ENCODE measurements around the gene TASP1.

TASP1 gene

DNA sequence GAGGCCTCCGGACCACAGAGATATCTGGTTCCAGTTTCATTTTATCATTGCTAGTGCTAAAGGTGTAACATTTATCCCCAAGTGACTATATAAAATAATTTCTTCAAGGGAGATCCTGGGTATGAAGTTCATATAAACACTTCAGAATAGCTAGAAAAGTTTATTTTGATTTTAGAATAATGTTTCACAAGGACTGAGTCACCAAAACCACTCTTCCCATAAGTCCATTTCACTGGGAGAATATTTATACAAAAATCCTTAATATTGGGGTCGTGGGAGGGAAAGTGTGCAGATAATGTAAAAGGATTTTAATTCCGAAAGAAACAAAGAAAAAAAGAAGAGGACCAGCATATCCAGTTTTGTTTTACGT, 289.5 kb downstream of the TASP1 start:
- Histone ChIP-seq H3K4me1 (ENCODE audit: control insufficient read depth, insufficient read depth, low read length) (peaks cover 4% of the 10 kb centered on the region), H3K4me3 (ENCODE audit: low read depth, low read length) (no peak overlapping the region), H3K9ac (ENCODE audit: low read depth, low read length) (no peak overlapping the region), H3K27me3 (ENCODE audit: control insufficient read depth, insufficient read depth, low read length) (no peaks in the 10 kb centered on the region), H3K9me3 (ENCODE audit: control insufficient read depth, insufficient read depth, low read length) (no peaks in the 10 kb centered on the region), H3K36me3 (ENCODE audit: control insufficient read depth, insufficient read depth, low read length) (no peaks in the 10 kb centered on the region)

- no peaks in the 10 kb centered on the region for H3K36me3 ChIP-seq (ENCODE audit: control insufficient read depth, insufficient read depth, low read length)
- H3K4me1 ChIP-seq (ENCODE audit: control insufficient read depth, insufficient read depth, low read length) = peaks cover 9% of the 10 kb centered on the region
- H3K9ac ChIP-seq (ENCODE audit: low read depth, low read length) = no peak overlapping the region
- no peak overlapping the region for H3K4me3 ChIP-seq (ENCODE audit: low read depth, low read length)
- H3K9me3 ChIP-seq (ENCODE audit: control insufficient read depth, insufficient read depth, low read length) = no peaks in the 10 kb centered on the region
- no peaks in the 10 kb centered on the region for H3K27me3 ChIP-seq (ENCODE audit: control insufficient read depth, insufficient read depth, low read length)
Measured at GRCh38 chr20:13348311-13349234, 290.2 kb downstream of the TASP1 start.

- Histone ChIP-seq H3K9me3 (ENCODE audit: control insufficient read depth, insufficient read depth, low read length) (no peaks in the 10 kb centered on the region), H3K9ac (ENCODE audit: low read depth, low read length) (no peak overlapping the region), H3K4me3 (ENCODE audit: low read depth, low read length) (no peak overlapping the region), H3K4me1 (ENCODE audit: control insufficient read depth, insufficient read depth, low read length) (peaks cover 9% of the 10 kb centered on the region), H3K36me3 (ENCODE audit: control insufficient read depth, insufficient read depth, low read length) (no peaks in the 10 kb centered on the region), H3K27me3 (ENCODE audit: control insufficient read depth, insufficient read depth, low read length) (no peaks in the 10 kb centered on the region)
Measured at GRCh38 chr20:13344671-13345070, 294.1 kb downstream of the TASP1 start.

- Histone ChIP-seq H3K9me3 (ENCODE audit: control insufficient read depth, insufficient read depth, low read length) (no peaks in the 10 kb centered on the region), H3K9ac (ENCODE audit: low read depth, low read length) (no peak overlapping the region), H3K4me1 (ENCODE audit: control insufficient read depth, insufficient read depth, low read length) (peaks cover 9% of the 10 kb centered on the region), H3K27me3 (ENCODE audit: control insufficient read depth, insufficient read depth, low read length) (no peaks in the 10 kb centered on the region), H3K4me3 (ENCODE audit: low read depth, low read length) (no peak overlapping the region), H3K36me3 (ENCODE audit: control insufficient read depth, insufficient read depth, low read length) (no peaks in the 10 kb centered on the region)
Measured at GRCh38 chr20:13342469-13343242, 296.1 kb downstream of the TASP1 start.

DNA sequence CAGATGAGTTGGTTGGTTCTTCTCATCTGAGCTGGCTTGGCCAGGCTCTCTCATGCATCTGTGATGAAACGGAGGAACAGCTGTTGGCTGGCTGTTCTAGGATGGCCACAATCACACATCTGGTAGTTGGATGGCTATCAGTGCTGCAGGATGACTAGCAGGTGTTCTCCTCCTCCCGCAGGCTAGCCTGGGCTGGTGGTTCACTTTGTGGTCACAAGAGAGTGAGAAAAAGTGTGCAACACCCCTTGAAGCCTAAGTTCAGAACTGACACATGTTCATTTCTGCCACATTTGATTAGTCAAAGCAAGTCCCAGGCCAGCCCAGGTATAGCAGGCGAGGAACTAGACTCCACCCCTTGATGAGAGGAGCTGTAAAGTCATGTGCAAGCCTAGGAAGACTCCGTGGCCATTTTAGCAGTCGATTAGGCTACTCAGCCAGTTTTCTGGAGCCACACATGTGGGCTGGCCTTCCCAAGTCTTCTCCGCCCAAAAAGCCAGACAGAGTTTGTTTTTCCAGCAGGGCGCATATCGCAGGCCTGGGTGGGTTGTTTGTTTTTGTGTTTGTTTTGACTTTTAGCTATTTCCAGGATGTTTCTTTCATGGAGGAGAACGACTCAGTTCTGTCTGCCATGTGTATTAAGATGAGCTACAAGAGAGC, 296.9 kb downstream of the TASP1 start:
- Histone ChIP-seq H3K4me3 (ENCODE audit: low read depth, low read length) (no peak overlapping the region), H3K9ac (ENCODE audit: low read depth, low read length) (no peak overlapping the region), H3K9me3 (ENCODE audit: control insufficient read depth, insufficient read depth, low read length) (no peaks in the 10 kb centered on the region), H3K4me1 (ENCODE audit: control insufficient read depth, insufficient read depth, low read length) (peaks cover 9% of the 10 kb centered on the region), H3K36me3 (ENCODE audit: control insufficient read depth, insufficient read depth, low read length) (no peaks in the 10 kb centered on the region), H3K27me3 (ENCODE audit: control insufficient read depth, insufficient read depth, low read length) (no peaks in the 10 kb centered on the region)

GRCh38 chr20:13340088-13340487, 298.6 kb downstream of the TASP1 start:
- Histone ChIP-seq H3K4me1 (ENCODE audit: control insufficient read depth, insufficient read depth, low read length) (peaks cover 9% of the 10 kb centered on the region), H3K36me3 (ENCODE audit: control insufficient read depth, insufficient read depth, low read length) (no peaks in the 10 kb centered on the region), H3K9me3 (ENCODE audit: control insufficient read depth, insufficient read depth, low read length) (no peaks in the 10 kb centered on the region), H3K4me3 (ENCODE audit: low read depth, low read length) (no peak overlapping the region), H3K27me3 (ENCODE audit: control insufficient read depth, insufficient read depth, low read length) (no peaks in the 10 kb centered on the region), H3K9ac (ENCODE audit: low read depth, low read length) (no peak overlapping the region)
